Activated gamma-delta T cell treated with anti-CD3 and anti-CD28 coated beads, Interleukin-2, amount 50 U/mL, for 16 hours (primary cell): Measurements from ENCODE around the gene TUBA4A.
A peak's percentile ranks its signal among the peaks of the same experiment; 100 is the strongest.
"Not testable (repeated sequence)": the region's sequence is repeated elsewhere in the genome, so short reads cannot be mapped to it uniquely, and the experiment has no call there.

ENCODE experiments used
- DNase-seq: peaks from one replicate; pipeline ENCODE4 v3.0.0-alpha.2; 2020; ENCODE audit warnings: low read depth

The TUBA4A gene

DNA sequence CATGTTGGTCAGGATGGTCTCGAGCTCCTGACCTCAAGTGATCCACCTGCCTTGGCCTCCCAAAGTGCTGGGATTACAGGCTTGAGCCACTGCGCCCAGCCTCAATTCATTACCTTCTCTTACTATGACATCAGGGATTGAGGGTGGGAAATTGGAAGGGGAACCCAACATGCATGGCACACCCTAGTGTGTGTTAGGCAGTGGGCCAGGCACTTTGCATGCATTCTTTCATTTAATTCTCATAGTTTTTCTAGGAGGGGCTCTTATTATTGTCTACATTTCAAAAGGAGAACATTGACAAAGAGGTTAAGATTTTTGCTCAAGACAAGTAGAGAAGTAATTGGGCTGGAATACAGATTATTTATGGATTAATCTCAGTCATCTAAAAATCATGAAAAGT is 14.6 kb upstream of the TUBA4A start:
- DNase-seq, result no peak

DNA sequence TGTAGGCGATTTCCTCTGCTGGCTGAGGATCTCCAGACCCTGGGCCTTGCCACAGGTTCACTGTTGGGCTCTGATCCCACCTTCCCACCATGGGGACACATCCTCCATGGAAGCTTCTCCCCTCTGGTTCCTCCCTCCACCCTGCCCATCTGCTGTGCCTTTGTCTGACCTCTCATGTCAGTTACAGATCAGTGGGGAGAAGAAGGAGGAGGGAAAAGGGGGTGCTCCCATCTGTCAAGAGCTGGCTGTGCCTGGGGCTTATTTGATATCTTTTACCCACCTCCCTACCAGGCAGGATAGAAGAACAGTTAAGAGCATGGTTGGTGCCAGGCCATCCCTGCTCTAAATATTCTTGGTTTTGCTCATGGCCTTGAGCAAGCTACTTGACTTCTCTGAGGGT is 13.2 kb upstream of the TUBA4A start:
- DNase-seq, result no peak

DNA sequence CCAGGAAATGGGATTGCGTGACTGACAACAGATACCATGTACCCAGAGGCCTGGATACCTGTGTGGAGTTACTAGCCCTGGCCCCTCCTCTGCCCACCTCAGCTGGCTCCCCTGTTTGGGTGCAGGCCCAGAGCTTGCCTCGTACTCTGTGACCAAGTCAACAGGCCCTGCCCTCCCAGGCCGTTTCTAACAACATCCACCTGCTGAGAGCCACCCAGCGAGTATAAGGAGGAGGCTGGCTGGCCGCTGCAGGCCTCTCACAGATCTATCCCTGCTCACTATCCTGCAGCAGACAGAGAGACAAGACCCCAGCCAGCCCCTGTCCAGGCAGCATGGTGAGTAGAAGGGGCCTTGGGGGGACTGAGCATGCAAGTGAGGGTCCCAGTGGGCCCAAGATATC is 12.5 kb upstream of the TUBA4A start:
- DNase-seq, result no peak

DNA sequence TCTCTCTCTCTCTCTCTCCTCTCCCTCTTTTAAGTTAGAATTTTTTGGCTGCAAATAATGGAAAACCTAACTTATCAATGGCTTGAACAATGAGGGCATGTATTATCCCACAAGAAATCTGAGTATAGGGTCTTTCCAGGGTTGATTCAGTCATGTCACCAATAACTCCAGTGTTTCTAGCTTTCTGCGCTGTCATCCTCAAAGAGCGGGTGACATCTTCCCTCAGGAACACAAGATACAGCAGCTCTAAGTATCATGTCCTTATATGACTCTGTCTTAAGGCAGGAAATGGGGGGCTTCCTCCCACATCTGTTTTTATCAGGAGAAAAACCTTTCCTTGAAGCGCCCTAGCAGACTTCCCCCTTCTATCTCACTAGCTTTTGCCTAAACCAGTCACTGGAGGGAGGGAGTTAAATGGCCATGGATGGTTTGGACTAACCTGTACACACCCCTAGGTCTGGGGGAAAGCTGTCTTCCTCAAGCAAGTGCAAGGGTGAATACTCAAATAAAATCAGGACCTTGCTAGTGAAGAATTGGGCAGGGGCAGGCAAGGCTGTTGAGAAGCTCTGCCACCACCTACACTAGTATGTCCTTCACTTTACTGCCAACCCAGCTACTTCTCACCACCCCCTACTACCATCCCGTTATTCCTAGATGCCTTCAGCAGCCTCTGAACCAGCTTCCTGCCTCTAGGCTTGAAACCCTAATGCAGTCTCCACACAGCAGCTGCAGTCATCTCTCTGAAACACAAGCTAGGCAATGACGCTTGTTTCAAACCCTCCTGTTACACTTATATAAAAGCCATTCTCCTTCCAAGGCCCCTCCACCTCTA is 7.5 kb upstream of the TUBA4A start:
- DNase-seq, result no peak

DNA sequence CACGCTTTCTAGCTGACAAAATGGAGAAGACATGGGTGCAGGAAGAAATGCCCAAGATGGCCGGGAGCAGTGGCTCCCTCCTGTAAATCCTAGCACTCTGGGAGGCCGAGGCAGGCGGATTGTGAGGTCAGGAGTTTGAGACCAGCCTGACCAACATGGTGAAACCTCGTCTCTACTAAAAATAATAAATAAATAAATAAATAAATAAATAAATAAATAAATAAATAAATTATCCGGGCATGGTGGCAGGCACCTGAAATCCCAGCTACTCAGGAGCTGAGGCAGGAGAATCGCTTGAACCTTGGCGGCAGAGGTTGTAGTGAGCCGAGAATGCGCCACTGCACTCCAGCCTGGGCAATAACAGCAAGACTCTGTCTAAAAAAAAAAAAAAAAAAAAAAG is 5.2 kb upstream of the TUBA4A start:
- DNase-seq, result not testable (repeated sequence)

GRCh38 chr2:219254590-219255201 is 978 bp upstream of the TUBA4A start:
- DNase-seq, result no peak

DNA sequence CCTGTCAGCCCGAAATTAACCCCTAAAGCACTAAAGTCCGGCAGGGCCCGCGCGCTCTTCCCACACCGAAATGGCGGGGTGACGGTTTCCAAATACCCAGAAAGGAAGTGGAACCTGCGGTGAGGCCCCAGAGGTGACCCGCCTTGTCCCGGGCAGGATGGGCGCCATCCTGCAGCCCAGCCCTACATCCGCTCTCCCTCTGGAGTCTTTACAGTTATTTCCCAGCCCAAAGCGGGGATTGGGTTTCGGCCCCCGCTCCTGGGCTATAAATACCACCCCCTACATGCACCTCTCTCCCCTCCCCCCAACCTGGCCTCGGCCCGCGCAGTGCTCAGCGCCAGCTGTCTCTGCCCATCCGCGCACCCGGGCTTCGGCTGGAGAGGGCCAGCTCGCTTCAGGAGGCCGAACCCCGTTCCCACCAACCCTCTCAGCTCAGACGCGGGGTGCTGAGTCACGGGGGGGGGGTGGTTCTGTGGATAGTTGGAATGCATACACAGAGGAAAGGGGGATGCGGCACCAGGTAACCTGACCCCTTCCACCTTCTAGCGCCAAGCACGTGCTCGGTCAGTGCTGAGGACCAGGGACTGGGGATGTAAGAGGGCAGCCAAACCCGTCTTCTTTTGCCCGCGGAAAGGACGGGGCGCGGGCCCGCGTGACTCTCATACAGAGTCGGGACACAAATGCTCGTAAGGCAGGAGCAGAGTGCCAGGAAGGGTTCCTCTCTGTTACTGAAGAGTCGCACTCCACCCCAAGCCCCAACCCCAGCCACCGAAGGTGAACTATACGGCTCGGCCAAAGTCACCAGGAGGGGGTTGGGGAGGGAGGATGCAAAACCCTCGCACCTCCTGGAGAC is 592 bp downstream of the TUBA4A start, which contains the start of gene TUBA4B:
Gene TUBA4B, plus strand, starts transcription at position 344 of the 853 bp plus-strand sequence. Its CDS starts 165 bp downstream, at position 509.
- no peak for DNase-seq

DNA sequence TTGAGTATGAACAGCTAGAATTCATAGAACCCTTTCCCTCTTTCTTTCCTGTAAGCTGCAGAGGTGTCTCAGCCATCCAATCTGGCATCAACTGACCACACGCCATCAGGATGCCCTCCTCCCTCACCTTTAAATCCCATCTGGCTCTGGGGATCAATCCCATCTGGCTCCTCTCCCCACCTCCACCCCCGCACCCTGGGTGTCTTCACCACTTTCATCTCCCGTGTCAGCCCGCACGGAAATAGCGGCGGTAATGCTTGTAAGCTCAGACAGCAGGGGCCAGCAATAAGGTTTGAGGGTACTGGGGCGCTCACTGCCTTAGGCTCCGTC is 1.2 kb downstream of the TUBA4A start:
- no peak for DNase-seq

- DNase-seq, result no peak
These were observed 1.6 kb downstream of the TUBA4A start for GRCh38 chr2:219252084-219252483.

DNA sequence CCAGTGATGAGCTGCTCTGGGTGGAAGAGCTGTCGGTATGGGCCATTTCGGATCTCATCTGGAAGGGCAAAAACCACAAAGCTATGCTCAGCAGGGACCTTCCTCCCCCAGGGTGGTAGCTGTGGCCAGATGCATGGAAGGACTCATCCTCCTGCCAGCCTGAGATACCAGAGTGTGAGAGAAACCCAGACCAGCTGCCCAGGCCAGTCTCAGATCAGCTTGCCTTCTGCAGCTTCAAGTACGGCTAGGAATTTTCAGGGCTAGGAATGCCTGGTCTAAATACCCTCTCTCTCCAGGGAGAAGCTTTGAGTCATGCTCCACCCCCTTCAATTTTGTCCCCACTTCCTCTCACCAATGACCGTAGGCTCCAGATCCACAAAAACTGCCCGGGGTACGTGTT is 2.1 kb downstream of the TUBA4A start:
- DNase-seq, result no peak

GRCh38 chr2:219250049-219250781 is 3.5 kb downstream of the TUBA4A start:
- DNase-seq, result no peak

GRCh38 chr2:219249203-219249980 is 4.3 kb downstream of the TUBA4A start:
- no peak for DNase-seq

DNA sequence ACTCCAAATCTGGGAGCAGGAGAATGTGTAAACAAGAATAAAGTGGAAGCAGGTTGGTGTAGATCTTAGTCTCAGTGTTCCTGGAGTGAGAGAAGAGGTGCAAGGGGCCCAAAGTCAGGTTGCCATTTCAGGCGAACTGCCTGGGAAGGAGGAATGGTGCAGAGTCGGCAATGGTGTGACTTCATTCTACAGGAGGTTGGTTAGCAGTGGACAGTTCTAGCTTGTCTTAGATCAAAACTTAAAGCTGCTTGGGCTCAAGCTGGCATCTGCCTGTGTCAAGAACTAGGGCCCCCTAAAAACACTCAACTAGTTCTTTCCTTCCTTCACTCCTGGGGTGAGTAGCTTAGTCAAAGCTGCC is 4.9 kb downstream of the TUBA4A start:
- no peak for DNase-seq

GRCh38 chr2:219247678-219248642 is 5.8 kb downstream of the TUBA4A start:
- DNase-seq, result peak; percentile 61

DNA sequence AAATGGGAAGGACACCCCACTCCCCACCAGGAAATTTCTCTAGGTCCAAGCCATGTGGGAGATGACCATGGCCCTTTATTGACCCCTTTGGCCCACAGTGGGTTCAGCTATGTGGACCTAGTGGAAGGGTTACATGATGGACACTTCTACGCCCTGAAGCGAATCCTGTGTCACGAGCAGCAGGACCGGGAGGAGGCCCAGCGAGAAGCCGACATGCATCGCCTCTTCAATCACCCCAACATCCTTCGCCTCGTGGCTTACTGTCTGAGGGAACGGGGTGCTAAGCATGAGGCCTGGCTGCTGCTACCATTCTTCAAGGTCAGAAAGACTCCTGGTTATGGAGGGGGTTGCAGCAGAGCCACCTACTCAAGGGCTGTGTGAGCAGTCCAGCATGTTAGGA is 7.2 kb downstream of the TUBA4A start:
- no peak for DNase-seq

- DNase-seq, result no peak
These were observed 7.9 kb downstream of the TUBA4A start for GRCh38 chr2:219245899-219246230.

DNA sequence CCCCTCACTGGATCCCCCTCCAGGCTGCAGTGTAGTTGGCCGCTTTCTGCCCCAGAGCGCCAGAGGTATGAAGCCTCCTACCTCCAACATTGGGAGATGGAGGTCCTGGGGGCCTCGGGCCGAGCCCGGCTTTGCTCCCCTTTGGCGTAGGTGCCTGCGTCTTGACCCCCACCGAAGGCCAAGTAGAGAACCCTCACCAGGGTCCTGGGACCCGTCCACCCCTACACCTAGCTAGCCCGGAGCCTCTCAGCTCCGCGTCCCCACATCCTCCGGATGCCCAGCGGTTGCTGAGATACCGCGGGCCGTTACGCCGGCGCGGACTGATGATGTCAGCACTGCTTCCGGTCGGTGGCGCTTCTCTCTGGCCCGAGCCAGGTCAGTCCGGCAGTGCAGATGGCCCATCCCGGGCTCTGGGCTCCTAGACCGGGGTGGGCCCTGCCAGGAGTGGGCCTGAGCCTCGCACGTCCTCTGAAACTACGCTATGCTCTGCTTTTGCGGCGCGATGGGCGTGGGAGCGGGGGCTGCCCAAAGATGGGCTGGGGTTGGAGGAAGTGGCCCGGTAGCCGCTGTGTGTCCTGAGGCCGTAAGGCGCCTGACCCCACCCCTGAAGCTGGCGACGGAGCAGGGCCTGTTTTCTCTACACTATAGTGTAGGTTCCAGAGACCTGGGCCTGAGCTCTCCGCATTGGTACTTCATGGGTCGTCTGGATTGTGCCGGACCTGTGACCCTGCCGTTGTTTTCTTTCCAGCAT is 8.4 kb downstream of the TUBA4A start, which contains the start of the genes GLB1L and STK16:
Gene GLB1L, minus strand, starts transcription at position 297 of the 751 bp plus-strand sequence. CDS start 1,871 bp downstream, outside the sequence.
Gene STK16, plus strand, starts transcription at position 332 of the 751 bp plus-strand sequence. CDS start 521 bp downstream, outside the sequence.
- peak; percentile 86 for DNase-seq

GRCh38 chr2:219244789-219245147 is 8.9 kb downstream of the TUBA4A start:
- DNase-seq, result no peak

DNA sequence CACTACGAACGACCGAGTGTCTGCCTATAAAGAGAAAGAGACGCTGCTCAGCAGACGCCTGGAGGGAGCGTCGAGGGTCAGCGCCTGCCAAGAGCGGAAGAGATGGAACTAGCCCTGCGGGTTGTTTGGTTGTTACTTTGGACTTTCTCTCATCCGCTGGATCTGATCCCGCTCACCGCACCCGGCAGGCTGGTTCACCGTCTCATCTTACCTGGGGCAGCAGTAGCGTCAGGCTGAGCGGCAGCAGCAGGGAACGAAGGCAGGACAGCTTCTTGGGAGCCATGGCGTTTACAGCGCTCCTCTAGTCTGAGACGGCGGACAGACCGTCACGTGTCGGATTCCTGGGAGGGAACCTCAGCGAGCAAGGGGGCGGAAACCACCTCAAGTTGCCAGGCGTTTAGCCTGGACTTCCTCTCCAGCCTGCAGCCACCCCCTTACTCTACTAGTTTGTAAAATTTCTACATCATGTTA is 10.4 kb downstream of the TUBA4A start:
- DNase-seq, result no peak
